ENCODE results near the gene HELLS. TPM values are rescaled to one million over a fixed set of nuclear protein-coding genes. Genes with fewer than 3 reads are reported as not detected.

The HELLS gene
- total RNA-seq, 4 donors from 2014 or later, result 1.9 to 15.1 (median 7.1) TPM

DNA sequence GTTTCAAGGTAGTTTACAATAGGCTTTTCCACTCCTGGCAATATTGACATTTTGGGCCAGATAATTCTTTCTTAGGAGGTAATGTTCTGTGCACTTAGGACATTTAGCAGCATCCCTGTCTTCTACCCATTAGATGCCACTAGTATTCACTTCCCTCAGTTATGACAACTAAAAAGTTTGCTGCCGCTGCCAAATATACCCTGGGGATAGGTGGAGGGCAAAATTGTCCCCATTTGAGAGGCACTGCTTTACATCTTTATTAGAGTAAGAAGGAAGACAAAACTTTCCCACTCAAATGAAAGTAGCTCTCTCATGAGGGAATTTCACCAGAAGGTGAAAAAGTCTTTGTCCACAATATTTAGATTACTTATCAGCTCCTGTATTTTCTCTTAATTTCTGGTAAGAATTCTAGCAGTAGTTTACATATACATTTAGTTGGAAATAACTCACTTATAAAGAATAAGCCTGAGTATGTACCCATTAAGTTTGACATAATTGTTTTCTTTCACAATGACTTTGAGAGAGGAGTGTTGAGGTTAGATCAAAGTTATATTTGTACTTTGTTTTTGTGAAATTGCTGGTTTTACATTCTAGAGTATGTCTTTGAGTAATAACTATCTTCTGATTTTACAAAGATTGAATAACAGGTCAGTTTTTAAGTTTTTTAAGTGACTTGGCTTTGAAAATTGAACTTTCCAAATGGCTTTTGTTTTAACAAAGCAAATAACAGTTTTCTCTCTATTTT lies 46.0 kb downstream of the HELLS start:
- Histone ChIP-seq H3K27me3 (no peaks in the 10 kb centered on the region), H3K27ac (no peak overlapping the region), H3K36me3 (no peaks in the 10 kb centered on the region), H3K4me1 (no peaks in the 10 kb centered on the region), H3K9me3 (no peaks in the 10 kb centered on the region), H3K4me3 (no peak overlapping the region)
- in situ Hi-C loops (cut with MboI; ENCODE audit: low pct_ligation_motif_present in 1 of 4, low pct_unique_long_range_greater_than_20kb in 1 of 4, low sequenced_read_pairs in 3 of 4), result no loop called here
- intact Hi-C loops (cut with DNase I; ENCODE audit: low total_unique reads), result no loop called here
- 77 to 79% methylated on average over 1 of the region's 1 CpG for WGBS, 2 donors (ENCODE audit: low coverage in 1 of 2)
- TF ChIP-seq EP300 (IDR thresholded peaks at IDR 0.05; ENCODE audit: low read depth), result no peak
- no peak for DNase-seq

DNA sequence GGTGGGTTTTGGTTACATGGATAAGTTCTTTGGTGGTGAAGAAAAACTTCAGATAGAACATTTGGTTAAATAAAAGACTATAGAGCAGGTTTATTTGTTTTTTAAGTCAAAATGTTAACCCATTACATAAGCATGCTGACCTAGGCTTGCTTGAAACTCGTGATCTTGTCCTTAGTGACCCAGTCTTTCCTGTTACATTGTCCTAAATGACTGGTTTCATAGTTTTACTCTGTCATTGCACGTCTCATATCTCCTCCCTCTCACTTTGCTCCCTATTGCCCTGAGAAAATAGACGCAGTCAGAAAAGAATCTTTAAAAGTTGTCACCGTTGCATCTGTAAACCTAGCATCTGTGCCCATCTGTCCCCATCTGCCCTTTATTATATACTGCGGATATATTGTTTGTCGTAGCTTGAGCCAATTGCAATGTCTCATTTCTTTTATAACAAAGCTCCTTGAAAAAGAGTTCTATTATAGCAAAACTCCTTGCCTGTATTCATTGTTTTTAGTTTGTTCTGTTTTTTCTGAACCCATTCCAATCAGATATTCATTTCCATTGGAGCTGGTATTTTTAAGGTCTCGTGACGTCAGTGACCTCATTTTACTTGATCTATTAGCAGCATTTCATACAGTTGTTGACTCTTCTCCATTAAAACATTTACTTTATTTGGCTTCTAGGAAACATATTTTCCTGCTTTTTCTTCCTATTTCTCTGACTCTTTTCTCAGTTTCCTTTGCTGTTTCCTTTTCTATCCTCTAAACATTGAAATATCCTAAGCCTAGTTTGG lies 57.3 kb downstream of the HELLS start:
- 86 to 93% methylated on average over 8 of the region's 8 CpGs for WGBS, 2 donors (ENCODE audit: low coverage in 1 of 2)
- no peak for DNase-seq
- Histone ChIP-seq H3K27ac (no peak overlapping the region), H3K27me3 (no peaks in the 10 kb centered on the region), H3K4me3 (no peak overlapping the region), H3K36me3 (peaks cover 0 to 10% (median 0%) of the 10 kb centered on the region in 4 donors), H3K4me1 (no peaks in the 10 kb centered on the region), H3K9me3 (no peaks in the 10 kb centered on the region)
- in situ Hi-C loops (cut with MboI; ENCODE audit: low pct_ligation_motif_present in 1 of 4, low pct_unique_long_range_greater_than_20kb in 1 of 4, low sequenced_read_pairs in 3 of 4) (no loop called here), intact Hi-C loops (cut with DNase I; ENCODE audit: low total_unique reads) (no loop called here)
- TF ChIP-seq EP300 (IDR thresholded peaks at IDR 0.05; ENCODE audit: low read depth) (no peak), POLR2A (IDR thresholded peaks at IDR 0.05) (no peak), POLR2AphosphoS5 (IDR thresholded peaks at IDR 0.05) (no peak)
- TF ChIP-seq, protein P1, sequence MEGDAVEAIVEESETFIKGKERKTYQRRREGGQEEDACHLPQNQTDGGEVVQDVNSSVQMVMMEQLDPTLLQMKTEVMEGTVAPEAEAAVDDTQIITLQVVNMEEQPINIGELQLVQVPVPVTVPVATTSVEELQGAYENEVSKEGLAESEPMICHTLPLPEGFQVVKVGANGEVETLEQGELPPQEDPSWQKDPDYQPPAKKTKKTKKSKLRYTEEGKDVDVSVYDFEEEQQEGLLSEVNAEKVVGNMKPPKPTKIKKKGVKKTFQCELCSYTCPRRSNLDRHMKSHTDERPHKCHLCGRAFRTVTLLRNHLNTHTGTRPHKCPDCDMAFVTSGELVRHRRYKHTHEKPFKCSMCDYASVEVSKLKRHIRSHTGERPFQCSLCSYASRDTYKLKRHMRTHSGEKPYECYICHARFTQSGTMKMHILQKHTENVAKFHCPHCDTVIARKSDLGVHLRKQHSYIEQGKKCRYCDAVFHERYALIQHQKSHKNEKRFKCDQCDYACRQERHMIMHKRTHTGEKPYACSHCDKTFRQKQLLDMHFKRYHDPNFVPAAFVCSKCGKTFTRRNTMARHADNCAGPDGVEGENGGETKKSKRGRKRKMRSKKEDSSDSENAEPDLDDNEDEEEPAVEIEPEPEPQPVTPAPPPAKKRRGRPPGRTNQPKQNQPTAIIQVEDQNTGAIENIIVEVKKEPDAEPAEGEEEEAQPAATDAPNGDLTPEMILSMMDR (IDR thresholded peaks at IDR 0.05), result no peak

DNA sequence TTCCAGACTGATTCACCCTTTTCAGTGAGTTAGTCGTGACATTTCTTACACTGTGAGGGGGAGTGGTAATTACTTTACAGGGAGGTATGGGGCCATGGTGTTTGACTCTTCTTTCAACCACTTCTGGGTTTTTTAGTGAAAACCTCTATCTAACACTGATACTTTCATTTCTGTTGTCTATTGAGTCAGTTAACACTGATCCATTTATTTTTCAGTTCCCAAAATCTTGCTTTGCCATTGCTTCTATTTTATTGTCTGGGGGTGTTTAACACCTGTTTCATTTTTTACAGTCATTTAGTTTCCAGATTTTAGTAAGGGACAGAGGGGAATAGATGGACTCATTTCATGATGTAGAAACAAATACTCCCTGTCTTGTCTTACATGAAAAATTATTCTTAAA lies 61.5 kb downstream of the HELLS start:
- Histone ChIP-seq H3K4me1 (no peaks in the 10 kb centered on the region), H3K4me3 (no peak overlapping the region), H3K36me3 (no peaks in the 10 kb centered on the region), H3K27ac (no peak overlapping the region), H3K9me3 (no peaks in the 10 kb centered on the region), H3K27me3 (no peaks in the 10 kb centered on the region)
- 75 to 84% methylated on average over 1 of the region's 1 CpG for WGBS, 2 donors (ENCODE audit: low coverage in 1 of 2)
- TF ChIP-seq POLR2A (IDR thresholded peaks at IDR 0.05), result no peak
- TF ChIP-seq, protein P1 (IDR thresholded peaks at IDR 0.05), result no peak
- TF ChIP-seq EP300 (IDR thresholded peaks at IDR 0.05; ENCODE audit: low read depth), result no peak
- TF ChIP-seq POLR2AphosphoS5 (IDR thresholded peaks at IDR 0.05), result no peak
- in situ Hi-C loops (cut with MboI; ENCODE audit: low pct_ligation_motif_present in 1 of 4, low pct_unique_long_range_greater_than_20kb in 1 of 4, low sequenced_read_pairs in 3 of 4) (no loop called here), intact Hi-C loops (cut with DNase I; ENCODE audit: low total_unique reads) (no loop called here)
- DNase-seq, result no peak

DNA sequence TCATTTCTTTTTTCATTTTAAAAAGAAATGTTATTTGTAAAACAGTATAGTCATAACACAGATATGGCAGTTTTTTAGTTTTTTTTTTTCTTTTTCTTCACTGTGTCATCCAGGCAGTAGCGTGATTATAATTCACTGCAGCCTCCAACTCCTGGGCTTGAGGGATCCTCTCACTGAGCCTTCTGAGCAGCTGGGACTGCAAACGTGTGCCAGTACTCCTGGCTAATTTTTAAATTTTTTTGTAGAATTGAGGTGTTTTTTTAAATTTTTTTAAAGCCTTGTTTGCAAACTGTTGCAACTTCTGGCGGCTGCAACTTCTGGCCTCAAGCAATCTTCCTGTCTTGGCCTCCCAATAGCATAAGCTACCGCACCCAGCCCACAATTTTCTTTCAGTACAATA lies 63.0 kb downstream of the HELLS start:
- no peaks in the 10 kb centered on the region for H3K36me3 ChIP-seq
- intact Hi-C loops (cut with DNase I; ENCODE audit: low total_unique reads), result no loop called here
- no peaks in the 10 kb centered on the region for H3K27me3 ChIP-seq
- H3K4me1 ChIP-seq, result no peaks in the 10 kb centered on the region
- no peak overlapping the region for H3K27ac ChIP-seq
- in situ Hi-C loops (cut with MboI; ENCODE audit: low pct_ligation_motif_present in 1 of 4, low pct_unique_long_range_greater_than_20kb in 1 of 4, low sequenced_read_pairs in 3 of 4), result no loop called here
- DNase-seq, result no peak
- TF ChIP-seq POLR2AphosphoS5 (IDR thresholded peaks at IDR 0.05) (no peak), POLR2A (IDR thresholded peaks at IDR 0.05) (no peak), EP300 (IDR thresholded peaks at IDR 0.05; ENCODE audit: low read depth) (no peak)
- TF ChIP-seq, protein P1 (IDR thresholded peaks at IDR 0.05), result no peak
- H3K9me3 ChIP-seq, result no peaks in the 10 kb centered on the region
- 80 to 90% methylated on average over 4 of the region's 4 CpGs for WGBS, 2 donors (ENCODE audit: low coverage in 1 of 2)
- H3K4me3 ChIP-seq, result no peak overlapping the region

All from transverse colon (tissue), 4 donors.